ENCODE results near the gene IQGAP2. TPM values are rescaled to one million over a fixed set of nuclear protein-coding genes. Genes with fewer than 3 reads are reported as not detected.

Gene IQGAP2
- total and polyA plus RNA-seq, 3 donors from 2014 or later = 33.5 to 78.6 (median 60.2) TPM

GRCh38 chr5:76634661-76635060 lies 231.6 kb downstream of the IQGAP2 start:
- Histone ChIP-seq H3K9me3 (no peaks in the 10 kb centered on the region), H3K4me1 (peaks cover 6% of the 10 kb centered on the region), H3K36me3 (ENCODE audit: low read depth, missing control alignments) (no peaks in the 10 kb centered on the region), H3K4me3 (no peak overlapping the region), H3K27ac (no peak overlapping the region), H3K27me3 (no peaks in the 10 kb centered on the region)
- DNase-seq = no peak
- intact Hi-C loops (cut with DNase I; ENCODE audit: low total_unique reads) = no loop called here
- TF ChIP-seq CTCF (IDR thresholded peaks at IDR 0.05) (no peak), POLR2A (IDR thresholded peaks at IDR 0.05) (no peak)
- WGBS, 2 donors = 39 to 91% methylated on average over 4 of the region's 4 CpGs

- H3K36me3 ChIP-seq (ENCODE audit: low read depth, missing control alignments) = no peaks in the 10 kb centered on the region
- peaks cover 6% of the 10 kb centered on the region for H3K4me1 ChIP-seq
- H3K27me3 ChIP-seq = no peaks in the 10 kb centered on the region
- no peak for DNase-seq
- TF ChIP-seq CTCF (IDR thresholded peaks at IDR 0.05) = no peak
- no peak for TF ChIP-seq POLR2A (IDR thresholded peaks at IDR 0.05)
- H3K9me3 ChIP-seq = no peaks in the 10 kb centered on the region
- intact Hi-C loops (cut with DNase I; ENCODE audit: low total_unique reads) = no loop called here
- no peak overlapping the region for H3K27ac ChIP-seq
- no peak overlapping the region for H3K4me3 ChIP-seq
- WGBS, 2 donors = 97 to 98% methylated on average over 2 of the region's 2 CpGs
Observed at GRCh38 chr5:76637490-76637889, 234.4 kb downstream of the IQGAP2 start.

- intact Hi-C loops (cut with DNase I; ENCODE audit: low total_unique reads) = no loop called here
- no peak overlapping the region for H3K27ac ChIP-seq
- WGBS, 2 donors = 80 to 85% methylated on average over 1 of the region's 1 CpG
- no peak overlapping the region for H3K4me3 ChIP-seq
- DNase-seq = no peak
- peaks cover 6% of the 10 kb centered on the region for H3K4me1 ChIP-seq
- no peak for TF ChIP-seq POLR2A (IDR thresholded peaks at IDR 0.05)
- no peak for TF ChIP-seq CTCF (IDR thresholded peaks at IDR 0.05)
- no peaks in the 10 kb centered on the region for H3K36me3 ChIP-seq (ENCODE audit: low read depth, missing control alignments)
- H3K9me3 ChIP-seq = no peaks in the 10 kb centered on the region
- H3K27me3 ChIP-seq = no peaks in the 10 kb centered on the region
Observed at GRCh38 chr5:76638479-76638878, 235.4 kb downstream of the IQGAP2 start.

GRCh38 chr5:76641514-76642120 lies 238.5 kb downstream of the IQGAP2 start:
- DNase-seq = peak; percentile 87
- intact Hi-C loops (cut with DNase I; ENCODE audit: low total_unique reads) = no loop called here
- no peaks in the 10 kb centered on the region for H3K36me3 ChIP-seq (ENCODE audit: low read depth, missing control alignments)
- no peak overlapping the region for H3K27ac ChIP-seq
- 8 to 25% methylated on average over 1 of the region's 1 CpG for WGBS, 2 donors
- no peaks in the 10 kb centered on the region for H3K9me3 ChIP-seq
- no peak overlapping the region for H3K4me3 ChIP-seq
- peaks cover 6% of the 10 kb centered on the region for H3K4me1 ChIP-seq
- TF ChIP-seq POLR2A (IDR thresholded peaks at IDR 0.05) = no peak
- peak in 2 of 3 experiments; percentile 48 to 55 for TF ChIP-seq CTCF (IDR thresholded peaks at IDR 0.05)
- H3K27me3 ChIP-seq = no peaks in the 10 kb centered on the region

GRCh38 chr5:76642390-76643040 lies 239.4 kb downstream of the IQGAP2 start:
- Histone ChIP-seq H3K4me1 (peaks cover 6% of the 10 kb centered on the region), H3K27ac (no peak overlapping the region), H3K4me3 (no peak overlapping the region), H3K27me3 (no peaks in the 10 kb centered on the region), H3K9me3 (no peaks in the 10 kb centered on the region), H3K36me3 (ENCODE audit: low read depth, missing control alignments) (no peaks in the 10 kb centered on the region)
- intact Hi-C loops (cut with DNase I; ENCODE audit: low total_unique reads) = no loop called here
- no peak for DNase-seq
- WGBS, 2 donors = 88 to 90% methylated on average over 6 of the region's 6 CpGs
- TF ChIP-seq POLR2A (IDR thresholded peaks at IDR 0.05) = no peak
- no peak for TF ChIP-seq CTCF (IDR thresholded peaks at IDR 0.05)

All from testis (tissue), 3 donors.